IgD-negative memory B cell (primary cell): ENCODE measurements around the gene CAND1. TPM values are rescaled to one million over a fixed set of nuclear protein-coding genes. Genes with fewer than 3 reads are reported as not detected.
A peak's percentile ranks its signal among the peaks of the same experiment; 100 is the strongest.

ENCODE experiments used
- H3K27ac Mint-ChIP-seq, 3 donors: one replicate each; pipeline ENCODE4 v1.8.0; 2020 to 2022; ENCODE audit warnings: mild to moderate bottlenecking in 3 of 3, mixed read lengths in 3 of 3, moderate library complexity in 1 of 3
- H3K27me3 Mint-ChIP-seq: one replicate; pipeline ENCODE4 v1.8.0; 2021; ENCODE audit warnings: mixed read lengths
- H3K36me3 Mint-ChIP-seq: one replicate; pipeline ENCODE4 v1.8.0; 2020; ENCODE audit warnings: mild to moderate bottlenecking, mixed read lengths
- H3K4me1 Mint-ChIP-seq, 3 donors: one replicate each; pipeline ENCODE4 v1.8.0; 2020 to 2022; ENCODE audit warnings: mixed read lengths in 3 of 3, mild to moderate bottlenecking in 1 of 3
- H3K4me3 Mint-ChIP-seq, 4 donors: one replicate each; pipeline ENCODE4 v1.8.0; 2020 to 2022; ENCODE audit warnings: mild to moderate bottlenecking in 4 of 4, mixed read lengths in 4 of 4, moderate library complexity in 3 of 4
- H3K9me3 Mint-ChIP-seq, 3 donors: one replicate each; pipeline ENCODE4 v1.8.0; 2020 to 2021; ENCODE audit warnings: mixed read lengths in 3 of 3, mild to moderate bottlenecking in 1 of 3
- polyA plus RNA-seq: library from polyadenylated mRNA; unstranded; fragments of 300-500 nt; fragmentation: Illumina TruSeq; gene quantifications from one replicate; pipeline ENCODE4 v1.2.3, GENCODE V29; 2021

The CAND1 gene
- polyA plus RNA-seq, 1 donor from 2014 or later, result 49.0 TPM

- H3K27ac Mint-ChIP-seq, result peak overlapping the region in 1 of 3 donors; percentile 86
- no peaks in the 10 kb centered on the region for H3K9me3 Mint-ChIP-seq
- no peak overlapping the region for H3K4me3 Mint-ChIP-seq
- H3K4me1 Mint-ChIP-seq, result peaks cover 0 to 8% (median 5%) of the 10 kb centered on the region in 3 donors
- H3K27me3 Mint-ChIP-seq, result no peaks in the 10 kb centered on the region
- peaks cover 21% of the 10 kb centered on the region for H3K36me3 Mint-ChIP-seq
Measured at GRCh38 chr12:67299926-67300325, 30.8 kb downstream of the CAND1 start.

- peaks cover 0 to 6% (median 5%) of the 10 kb centered on the region in 3 donors for H3K4me1 Mint-ChIP-seq
- no peak overlapping the region for H3K4me3 Mint-ChIP-seq
- H3K9me3 Mint-ChIP-seq, result no peaks in the 10 kb centered on the region
- no peaks in the 10 kb centered on the region for H3K27me3 Mint-ChIP-seq
- H3K36me3 Mint-ChIP-seq, result peaks cover 28% of the 10 kb centered on the region
- H3K27ac Mint-ChIP-seq, result no peak overlapping the region
Measured at GRCh38 chr12:67302162-67302561, 33.0 kb downstream of the CAND1 start.

GRCh38 chr12:67305544-67305943 lies 36.4 kb downstream of the CAND1 start:
- no peak overlapping the region for H3K27ac Mint-ChIP-seq
- H3K4me3 Mint-ChIP-seq, result no peak overlapping the region
- peaks cover 15% of the 10 kb centered on the region for H3K36me3 Mint-ChIP-seq
- no peaks in the 10 kb centered on the region for H3K9me3 Mint-ChIP-seq
- no peaks in the 10 kb centered on the region for H3K27me3 Mint-ChIP-seq
- peaks cover 2 to 5% (median 4%) of the 10 kb centered on the region in 3 donors for H3K4me1 Mint-ChIP-seq

- Mint-ChIP-seq H3K27ac (no peak overlapping the region), H3K36me3 (peaks cover 18% of the 10 kb centered on the region), H3K9me3 (no peaks in the 10 kb centered on the region), H3K4me1 (peaks cover 2 to 4% (median 3%) of the 10 kb centered on the region in 3 donors), H3K4me3 (no peak overlapping the region), H3K27me3 (no peaks in the 10 kb centered on the region)
Measured at GRCh38 chr12:67306712-67307111, 37.6 kb downstream of the CAND1 start.

- Mint-ChIP-seq H3K4me1 (peaks cover 7 to 17% (median 11%) of the 10 kb centered on the region in 3 donors), H3K27me3 (no peaks in the 10 kb centered on the region), H3K36me3 (peaks cover 8% of the 10 kb centered on the region), H3K27ac (no peak overlapping the region), H3K9me3 (no peaks in the 10 kb centered on the region), H3K4me3 (no peak overlapping the region)
Measured at GRCh38 chr12:67315661-67316060, 46.5 kb downstream of the CAND1 start.

- peak overlapping the region in 1 of 3 donors; percentile 8 for H3K27ac Mint-ChIP-seq
- H3K36me3 Mint-ChIP-seq, result peaks cover 5% of the 10 kb centered on the region
- H3K4me3 Mint-ChIP-seq, result no peak overlapping the region
- H3K27me3 Mint-ChIP-seq, result no peaks in the 10 kb centered on the region
- peaks cover 13 to 25% (median 18%) of the 10 kb centered on the region in 3 donors for H3K4me1 Mint-ChIP-seq
- no peaks in the 10 kb centered on the region for H3K9me3 Mint-ChIP-seq
Measured at GRCh38 chr12:67318786-67319185, 49.6 kb downstream of the CAND1 start.

- Mint-ChIP-seq H3K27me3 (no peaks in the 10 kb centered on the region), H3K36me3 (peaks cover 5% of the 10 kb centered on the region), H3K4me3 (peak overlapping the region in 1 of 4 donors; percentile 33), H3K9me3 (peaks cover 0 to 3% (median 2%) of the 10 kb centered on the region in 3 donors), H3K4me1 (peaks cover 13 to 25% (median 15%) of the 10 kb centered on the region in 3 donors), H3K27ac (peak overlapping the region in 1 of 3 donors; percentile 57)
Measured at GRCh38 chr12:67319936-67320335, 50.8 kb downstream of the CAND1 start.

- H3K4me1 Mint-ChIP-seq, result peaks cover 12 to 21% (median 13%) of the 10 kb centered on the region in 3 donors
- H3K4me3 Mint-ChIP-seq, result peak overlapping the region in 1 of 4 donors; percentile 73
- H3K27ac Mint-ChIP-seq, result peak overlapping the region; percentile 46 to 83 (median 57)
- peaks cover 0 to 6% (median 2%) of the 10 kb centered on the region in 3 donors for H3K9me3 Mint-ChIP-seq
- peaks cover 5% of the 10 kb centered on the region for H3K36me3 Mint-ChIP-seq
- no peaks in the 10 kb centered on the region for H3K27me3 Mint-ChIP-seq
Measured at GRCh38 chr12:67320614-67321295, 51.6 kb downstream of the CAND1 start.

- peaks cover 2% of the 10 kb centered on the region for H3K36me3 Mint-ChIP-seq
- no peaks in the 10 kb centered on the region for H3K27me3 Mint-ChIP-seq
- no peak overlapping the region for H3K27ac Mint-ChIP-seq
- H3K9me3 Mint-ChIP-seq, result peaks cover 0 to 6% (median 2%) of the 10 kb centered on the region in 3 donors
- no peak overlapping the region for H3K4me3 Mint-ChIP-seq
- peaks cover 12 to 19% (median 13%) of the 10 kb centered on the region in 3 donors for H3K4me1 Mint-ChIP-seq
Measured at GRCh38 chr12:67322580-67322979, 53.4 kb downstream of the CAND1 start.

- H3K4me3 Mint-ChIP-seq, result no peak overlapping the region
- no peaks in the 10 kb centered on the region for H3K27me3 Mint-ChIP-seq
- no peak overlapping the region for H3K27ac Mint-ChIP-seq
- H3K4me1 Mint-ChIP-seq, result peaks cover 11 to 19% (median 13%) of the 10 kb centered on the region in 3 donors
- H3K36me3 Mint-ChIP-seq, result no peaks in the 10 kb centered on the region
- H3K9me3 Mint-ChIP-seq, result peaks cover 0 to 6% (median 2%) of the 10 kb centered on the region in 3 donors
Measured at GRCh38 chr12:67323007-67323406, 53.8 kb downstream of the CAND1 start.

GRCh38 chr12:67326637-67327036 lies 57.5 kb downstream of the CAND1 start:
- Mint-ChIP-seq H3K4me3 (no peak overlapping the region), H3K27ac (no peak overlapping the region), H3K36me3 (no peaks in the 10 kb centered on the region), H3K9me3 (peaks cover 0 to 6% (median 2%) of the 10 kb centered on the region in 3 donors), H3K4me1 (peaks cover 0 to 2% (median 0%) of the 10 kb centered on the region in 3 donors), H3K27me3 (no peaks in the 10 kb centered on the region)

- Mint-ChIP-seq H3K9me3 (peaks cover 0 to 6% (median 2%) of the 10 kb centered on the region in 3 donors), H3K27me3 (no peaks in the 10 kb centered on the region), H3K27ac (peak overlapping the region in 1 of 3 donors; percentile 7), H3K4me1 (peaks cover 0 to 2% (median 0%) of the 10 kb centered on the region in 3 donors), H3K4me3 (no peak overlapping the region), H3K36me3 (no peaks in the 10 kb centered on the region)
Measured at GRCh38 chr12:67327466-67327865, 58.3 kb downstream of the CAND1 start.

- no peak overlapping the region for H3K4me3 Mint-ChIP-seq
- H3K27me3 Mint-ChIP-seq, result no peaks in the 10 kb centered on the region
- peaks cover 0 to 5% (median 4%) of the 10 kb centered on the region in 3 donors for H3K9me3 Mint-ChIP-seq
- no peak overlapping the region for H3K27ac Mint-ChIP-seq
- H3K4me1 Mint-ChIP-seq, result peaks cover 0 to 2% (median 0%) of the 10 kb centered on the region in 3 donors
- no peaks in the 10 kb centered on the region for H3K36me3 Mint-ChIP-seq
Measured at GRCh38 chr12:67331123-67331522, 62.0 kb downstream of the CAND1 start.

GRCh38 chr12:67331828-67332227 lies 62.7 kb downstream of the CAND1 start:
- no peaks in the 10 kb centered on the region for H3K27me3 Mint-ChIP-seq
- H3K4me3 Mint-ChIP-seq, result no peak overlapping the region
- peaks cover 0 to 2% (median 0%) of the 10 kb centered on the region in 3 donors for H3K4me1 Mint-ChIP-seq
- H3K36me3 Mint-ChIP-seq, result no peaks in the 10 kb centered on the region
- H3K27ac Mint-ChIP-seq, result no peak overlapping the region
- peaks cover 0 to 5% (median 4%) of the 10 kb centered on the region in 3 donors for H3K9me3 Mint-ChIP-seq

GRCh38 chr12:67333649-67334048 lies 64.5 kb downstream of the CAND1 start:
- peaks cover 1 to 18% (median 12%) of the 10 kb centered on the region in 3 donors for H3K9me3 Mint-ChIP-seq
- H3K4me3 Mint-ChIP-seq, result no peak overlapping the region
- peaks cover under 1% of the 10 kb centered on the region for H3K36me3 Mint-ChIP-seq
- H3K27ac Mint-ChIP-seq, result no peak overlapping the region
- no peaks in the 10 kb centered on the region for H3K27me3 Mint-ChIP-seq
- H3K4me1 Mint-ChIP-seq, result peaks cover 0 to 2% (median 0%) of the 10 kb centered on the region in 3 donors

- no peak overlapping the region for H3K4me3 Mint-ChIP-seq
- peaks cover 8 to 30% (median 20%) of the 10 kb centered on the region in 3 donors for H3K9me3 Mint-ChIP-seq
- no peaks in the 10 kb centered on the region for H3K4me1 Mint-ChIP-seq
- peaks cover 2% of the 10 kb centered on the region for H3K27me3 Mint-ChIP-seq
- peaks cover 5% of the 10 kb centered on the region for H3K36me3 Mint-ChIP-seq
- H3K27ac Mint-ChIP-seq, result no peak overlapping the region
Measured at GRCh38 chr12:67338426-67338825, 69.3 kb downstream of the CAND1 start.
